Tibial artery (tissue), 4 donors: Measurements from ENCODE around the gene PEX14.
"Not testable (repeated sequence)": the region's sequence is repeated elsewhere in the genome, so short reads cannot be mapped to it uniquely, and the experiment has no call there.

Experiments used
- DNase-seq, 2 donors: peaks; one replicate each; pipeline ENCODE4 v3.0.0-alpha.2; 2019
- H3K27ac ChIP-seq, 2 donors: fragments of 200-600 bp; sonication (generic) in 1 of 2; 1 replicate in 1 of 2; 2 replicates in 1 of 2; pipeline ENCODE4 v1.5.1; 2018 to 2019; ENCODE audit warnings: mild to moderate bottlenecking in 1 of 2
- H3K27me3 ChIP-seq, 2 donors: fragments of 200-600 bp; sonication (generic) in 1 of 2; one replicate each; pipeline versions ENCODE4 v1.5.1 to v1.6.0; 2016 to 2019
- H3K36me3 ChIP-seq, 3 donors: fragments of 200-600 bp; sonication (generic) in 2 of 3; one replicate each; pipeline ENCODE4 v1.5.1; 2016 to 2019; ENCODE audit warnings: mild to moderate bottlenecking in 2 of 3
- H3K4me1 ChIP-seq, 4 donors: fragments of 200-600 bp; sonication (generic) in 2 of 4; 1 replicate in 3 of 4; 2 replicates in 1 of 4; pipeline ENCODE4 v1.5.1; 2016 to 2019
- H3K4me3 ChIP-seq, 2 donors: fragments of 200-600 bp; sonication (generic) in 1 of 2; 1 replicate in 1 of 2; 2 replicates in 1 of 2; pipeline ENCODE4 v1.5.1; 2018 to 2019; ENCODE audit warnings: mild to moderate bottlenecking in 2 of 2
- H3K9me3 ChIP-seq, 3 donors: fragments of 200-600 bp; sonication (generic) in 1 of 3; one replicate each; pipeline ENCODE4 v1.5.1; 2016 to 2019
- intact Hi-C: fragments of 100-400 bp; cut with DNase I; formaldehyde crosslinking; loops from one replicate; pipeline ENCODE4 v1.15.0; 2023; ENCODE audit warnings: low total_unique reads
- TF ChIP-seq, protein P1 (sequence below), 2 experiments: fragments of 200-600 bp in 1 of 2; fragments of 450-650 bp in 1 of 2; IDR thresholded peaks; one replicate each; pipeline ENCODE4 v1.5.1; 2017 to 2019; ENCODE audit warnings: antibody characterized with exemption in 2 of 2, mild to moderate bottlenecking in 1 of 2, moderate library complexity in 1 of 2

The PEX14 gene

DNA sequence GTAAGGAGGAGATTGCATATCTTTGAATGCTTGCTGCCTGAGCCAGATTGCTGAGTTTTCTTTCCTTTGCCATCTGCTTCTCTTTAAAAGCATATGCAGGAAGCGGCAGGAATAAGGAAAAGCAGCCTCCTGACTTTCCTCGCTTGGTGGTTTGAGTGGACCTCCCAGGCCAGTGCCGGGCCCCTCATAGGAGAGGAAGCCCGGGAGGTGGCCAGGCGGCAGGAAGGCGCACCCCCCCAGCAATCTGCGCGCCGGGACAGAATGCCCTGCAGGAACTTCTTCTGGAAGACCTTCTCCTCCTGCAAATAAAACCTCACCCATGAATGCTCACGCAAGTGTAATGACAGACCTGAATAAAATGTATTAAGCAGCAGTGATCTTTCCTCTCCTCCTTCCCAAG lies 23.5 kb upstream of the PEX14 start:
- Histone ChIP-seq H3K4me3 (no peak overlapping the region), H3K36me3 (no peaks in the 10 kb centered on the region), H3K4me1 (peaks cover 0 to 9% (median 4%) of the 10 kb centered on the region in 4 donors), H3K27me3 (peaks cover 0 to 12% of the 10 kb centered on the region in 2 donors), H3K27ac (no peak overlapping the region), H3K9me3 (no peaks in the 10 kb centered on the region)
- intact Hi-C loops: no loop called here
- DNase-seq: no peak
- TF ChIP-seq, protein P1, sequence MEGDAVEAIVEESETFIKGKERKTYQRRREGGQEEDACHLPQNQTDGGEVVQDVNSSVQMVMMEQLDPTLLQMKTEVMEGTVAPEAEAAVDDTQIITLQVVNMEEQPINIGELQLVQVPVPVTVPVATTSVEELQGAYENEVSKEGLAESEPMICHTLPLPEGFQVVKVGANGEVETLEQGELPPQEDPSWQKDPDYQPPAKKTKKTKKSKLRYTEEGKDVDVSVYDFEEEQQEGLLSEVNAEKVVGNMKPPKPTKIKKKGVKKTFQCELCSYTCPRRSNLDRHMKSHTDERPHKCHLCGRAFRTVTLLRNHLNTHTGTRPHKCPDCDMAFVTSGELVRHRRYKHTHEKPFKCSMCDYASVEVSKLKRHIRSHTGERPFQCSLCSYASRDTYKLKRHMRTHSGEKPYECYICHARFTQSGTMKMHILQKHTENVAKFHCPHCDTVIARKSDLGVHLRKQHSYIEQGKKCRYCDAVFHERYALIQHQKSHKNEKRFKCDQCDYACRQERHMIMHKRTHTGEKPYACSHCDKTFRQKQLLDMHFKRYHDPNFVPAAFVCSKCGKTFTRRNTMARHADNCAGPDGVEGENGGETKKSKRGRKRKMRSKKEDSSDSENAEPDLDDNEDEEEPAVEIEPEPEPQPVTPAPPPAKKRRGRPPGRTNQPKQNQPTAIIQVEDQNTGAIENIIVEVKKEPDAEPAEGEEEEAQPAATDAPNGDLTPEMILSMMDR (IDR thresholded peaks at IDR 0.05): no peak

DNA sequence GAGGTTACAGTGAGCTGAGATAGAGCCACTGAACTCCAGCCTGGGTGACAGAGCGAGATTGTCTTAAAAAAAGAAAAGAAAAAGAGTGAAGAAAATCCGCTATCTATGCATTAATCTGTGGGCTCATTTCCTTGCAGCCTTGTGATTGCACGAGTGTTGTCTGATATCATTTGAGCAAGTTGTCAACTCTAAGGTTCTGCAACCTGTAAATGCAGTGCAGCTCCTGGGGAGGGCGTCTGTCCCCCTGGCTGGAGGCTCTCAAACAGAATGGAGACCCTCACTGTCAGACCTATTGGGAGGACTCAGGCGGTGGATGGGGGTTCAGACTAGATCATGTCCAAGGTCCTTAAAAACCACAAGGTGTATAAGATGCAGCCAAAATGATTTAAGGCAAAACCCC lies 18.7 kb upstream of the PEX14 start:
- H3K27ac ChIP-seq: no peak overlapping the region
- DNase-seq: no peak
- H3K9me3 ChIP-seq: no peaks in the 10 kb centered on the region
- H3K27me3 ChIP-seq: no peaks in the 10 kb centered on the region
- H3K36me3 ChIP-seq: peaks cover 6 to 20% (median 8%) of the 10 kb centered on the region in 3 donors
- TF ChIP-seq, protein P1 (IDR thresholded peaks at IDR 0.05): no peak
- intact Hi-C loops: no loop called here
- no peak overlapping the region for H3K4me3 ChIP-seq
- H3K4me1 ChIP-seq: peaks cover 0 to 7% (median 3%) of the 10 kb centered on the region in 4 donors

DNA sequence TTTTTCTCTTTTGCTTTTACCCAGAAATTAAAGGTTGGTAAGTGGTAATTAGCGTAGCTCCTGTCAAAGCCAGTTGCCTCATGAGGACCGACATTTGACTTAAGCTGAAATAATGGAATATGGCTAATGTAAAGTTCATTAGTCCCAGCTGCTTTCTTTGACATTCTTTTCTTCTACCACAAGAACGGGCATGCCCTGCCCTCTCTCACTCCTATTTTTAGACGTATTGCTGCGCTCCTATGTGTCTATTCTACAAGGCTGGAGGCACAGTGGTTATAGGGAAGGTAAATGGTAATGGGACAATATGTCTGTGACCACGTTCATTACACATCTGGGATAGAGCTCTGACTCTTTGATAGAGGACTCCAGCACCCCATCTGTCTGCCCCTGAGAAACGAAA lies 18.1 kb upstream of the PEX14 start:
- H3K9me3 ChIP-seq: no peaks in the 10 kb centered on the region
- no peak for DNase-seq
- no peak overlapping the region for H3K27ac ChIP-seq
- no peak overlapping the region for H3K4me3 ChIP-seq
- TF ChIP-seq, protein P1 (IDR thresholded peaks at IDR 0.05): no peak
- H3K36me3 ChIP-seq: peaks cover 12 to 26% (median 14%) of the 10 kb centered on the region in 3 donors
- intact Hi-C loops: no loop called here
- peaks cover 0 to 2% (median 0%) of the 10 kb centered on the region in 4 donors for H3K4me1 ChIP-seq
- no peaks in the 10 kb centered on the region for H3K27me3 ChIP-seq

DNA sequence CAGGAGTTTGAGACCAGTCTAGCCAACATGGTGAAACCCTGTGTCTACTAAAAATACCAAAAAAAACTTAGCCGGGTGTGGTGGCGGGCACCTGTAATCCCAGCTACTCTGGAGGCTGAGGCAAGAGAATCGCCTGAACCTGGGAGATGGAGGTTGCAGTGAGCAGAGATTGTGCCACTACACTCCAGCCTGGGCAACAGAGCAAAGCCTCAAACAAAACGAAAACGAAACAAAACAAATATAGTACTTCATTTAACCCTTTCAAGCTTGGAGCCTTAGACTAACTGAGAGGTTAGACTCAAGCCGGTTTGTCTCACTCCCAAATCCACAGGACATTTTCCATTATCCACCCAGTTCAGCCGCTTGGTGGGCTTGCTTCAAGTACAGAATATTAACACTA lies 17.3 kb upstream of the PEX14 start:
- H3K4me1 ChIP-seq: not testable (repeated sequence)

DNA sequence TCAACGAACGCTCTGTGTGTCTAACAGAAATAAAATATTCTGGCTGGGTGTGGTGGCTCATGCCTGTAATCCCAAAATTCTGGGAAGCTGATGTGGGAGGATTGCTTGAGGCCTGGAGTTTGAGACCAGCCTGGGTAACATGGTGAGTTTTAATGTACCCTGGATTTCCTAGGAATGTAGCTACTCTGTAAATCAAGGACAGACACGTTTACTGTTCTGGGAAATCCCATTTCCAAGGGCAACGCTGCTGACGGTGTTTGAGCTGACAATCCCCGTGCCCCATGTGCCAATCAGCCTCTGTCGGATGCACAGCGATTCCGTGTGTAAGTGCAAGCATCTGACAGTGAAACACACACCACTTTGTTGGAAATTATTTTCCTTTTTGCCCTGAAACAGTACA lies 16.9 kb upstream of the PEX14 start:
- TF ChIP-seq, protein P1 (IDR thresholded peaks at IDR 0.05): no peak
- DNase-seq: no peak
- Histone ChIP-seq H3K4me1 (no peaks in the 10 kb centered on the region), H3K4me3 (no peak overlapping the region), H3K27me3 (no peaks in the 10 kb centered on the region), H3K27ac (no peak overlapping the region), H3K36me3 (peaks cover 14 to 38% (median 26%) of the 10 kb centered on the region in 3 donors), H3K9me3 (no peaks in the 10 kb centered on the region)
- intact Hi-C loops: no loop called here

More for the DNA sequence above, 17.3 kb upstream of the PEX14 start:
- H3K27me3 ChIP-seq, intact Hi-C loops, H3K4me3 ChIP-seq, DNase-seq, H3K9me3 ChIP-seq, H3K27ac ChIP-seq: not testable (repeated sequence)
- peaks cover 12 to 34% (median 22%) of the 10 kb centered on the region in 3 donors for H3K36me3 ChIP-seq

DNA sequence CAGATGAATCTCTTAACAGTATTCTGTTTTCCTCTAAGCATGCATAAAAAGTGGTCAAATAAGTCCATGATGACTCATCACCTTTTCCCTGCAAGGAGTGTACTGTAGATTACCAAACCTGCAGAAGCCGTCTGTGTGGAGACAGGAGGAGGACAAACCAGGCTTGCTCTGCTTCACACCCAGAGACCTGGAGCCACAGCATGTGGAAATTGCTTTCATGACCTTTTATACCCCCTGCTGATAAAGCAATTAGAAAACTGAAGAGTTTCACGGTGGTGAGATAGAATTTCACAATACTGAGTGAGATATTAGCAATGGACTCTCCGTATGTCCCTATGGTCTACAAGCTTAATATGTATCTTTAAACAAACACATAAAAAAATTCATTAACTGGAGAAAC lies 15.6 kb upstream of the PEX14 start:
- H3K9me3 ChIP-seq: no peaks in the 10 kb centered on the region
- TF ChIP-seq, protein P1 (IDR thresholded peaks at IDR 0.05): no peak
- no peak overlapping the region for H3K27ac ChIP-seq
- DNase-seq: no peak
- no peak overlapping the region for H3K4me3 ChIP-seq
- intact Hi-C loops: no loop called here
- no peaks in the 10 kb centered on the region for H3K27me3 ChIP-seq
- no peaks in the 10 kb centered on the region for H3K4me1 ChIP-seq
- peaks cover 24 to 52% (median 37%) of the 10 kb centered on the region in 3 donors for H3K36me3 ChIP-seq
